Measurements from ENCODE around the gene SLC22A12. TPM values are rescaled to one million over a fixed set of nuclear protein-coding genes. Genes with fewer than 3 reads are reported as not detected.

SLC22A12 gene
- total and polyA plus RNA-seq, 2 of the 8 experiments (the other 6 are each of a cell fraction or from before 2014, with no cell fraction given), result not detected

- no peak for TF ChIP-seq CHD7 (IDR thresholded peaks at IDR 0.05; ENCODE audit: insufficient replicate concordance, low read length)
Observed at GRCh38 chr11:64641596-64642417, 50.8 kb downstream of the SLC22A12 start (continued).

Data from H1 (cell line).